GM19240 (cell line): Measurements from ENCODE around the gene LGI2.

ENCODE experiments used
- DNase-seq: peaks from one replicate; pipeline ENCODE4 v3.0.0; 2011; ENCODE audit warnings: low spot score; ENCODE audit not compliant: insufficient read length

Gene LGI2

GRCh38 chr4:24995346-24995919, 35.3 kb downstream of the LGI2 start:
- no peak for DNase-seq

- DNase-seq: no peak
These were observed 37.1 kb downstream of the LGI2 start for GRCh38 chr4:24993551-24994080.

- DNase-seq: no peak
These were observed 37.8 kb downstream of the LGI2 start for GRCh38 chr4:24992968-24993367.

GRCh38 chr4:24991015-24991414, 39.7 kb downstream of the LGI2 start:
- no peak for DNase-seq

- DNase-seq: no peak
These were observed 41.4 kb downstream of the LGI2 start for GRCh38 chr4:24989327-24989726.

- no peak for DNase-seq
These were observed 42.0 kb downstream of the LGI2 start for GRCh38 chr4:24988776-24989175.

- DNase-seq: no peak
These were observed 45.9 kb downstream of the LGI2 start for GRCh38 chr4:24984602-24985532.

GRCh38 chr4:24980740-24981139, 50.0 kb downstream of the LGI2 start:
- no peak for DNase-seq

- DNase-seq: peak; percentile 44
These were observed 50.6 kb downstream of the LGI2 start for GRCh38 chr4:24980064-24980690.

GRCh38 chr4:24979554-24979953, 51.2 kb downstream of the LGI2 start:
- no peak for DNase-seq

GRCh38 chr4:24978291-24979075, 52.3 kb downstream of the LGI2 start:
- DNase-seq: no peak

- DNase-seq: no peak
These were observed 55.2 kb downstream of the LGI2 start for GRCh38 chr4:24975510-24975909.

- DNase-seq: no peak
These were observed 56.8 kb downstream of the LGI2 start for GRCh38 chr4:24973747-24974601.

- DNase-seq: no peak
These were observed 57.4 kb downstream of the LGI2 start for GRCh38 chr4:24973404-24973746.

GRCh38 chr4:24971192-24971591, 59.6 kb downstream of the LGI2 start:
- DNase-seq: no peak

GRCh38 chr4:24970635-24971034, 60.1 kb downstream of the LGI2 start:
- DNase-seq: no peak

- DNase-seq: no peak
These were observed 60.6 kb downstream of the LGI2 start for GRCh38 chr4:24970191-24970590.

- no peak for DNase-seq
These were observed 61.3 kb downstream of the LGI2 start for GRCh38 chr4:24969486-24969885.

- DNase-seq: no peak
These were observed 61.8 kb downstream of the LGI2 start for GRCh38 chr4:24968992-24969391.

GRCh38 chr4:24968278-24968677, 62.5 kb downstream of the LGI2 start:
- no peak for DNase-seq

- DNase-seq: no peak
These were observed 63.4 kb downstream of the LGI2 start for GRCh38 chr4:24967346-24967745.
